ENCODE results near the gene SNPH.

- no peak for TF ChIP-seq CTCF (IDR thresholded peaks at IDR 0.05)
- no peak for TF ChIP-seq POLR2A (IDR thresholded peaks at IDR 0.05)
Observed at GRCh38 chr20:1247689-1248088, 18.4 kb upstream of the SNPH start.
